Measurements from ENCODE around the gene IL18BP. TPM values are rescaled to one million over a fixed set of nuclear protein-coding genes. Genes with fewer than 3 reads are reported as not detected.

The IL18BP gene
- total RNA-seq, 2 donors from 2014 or later, result 3.1 to 9.6 TPM

DNA sequence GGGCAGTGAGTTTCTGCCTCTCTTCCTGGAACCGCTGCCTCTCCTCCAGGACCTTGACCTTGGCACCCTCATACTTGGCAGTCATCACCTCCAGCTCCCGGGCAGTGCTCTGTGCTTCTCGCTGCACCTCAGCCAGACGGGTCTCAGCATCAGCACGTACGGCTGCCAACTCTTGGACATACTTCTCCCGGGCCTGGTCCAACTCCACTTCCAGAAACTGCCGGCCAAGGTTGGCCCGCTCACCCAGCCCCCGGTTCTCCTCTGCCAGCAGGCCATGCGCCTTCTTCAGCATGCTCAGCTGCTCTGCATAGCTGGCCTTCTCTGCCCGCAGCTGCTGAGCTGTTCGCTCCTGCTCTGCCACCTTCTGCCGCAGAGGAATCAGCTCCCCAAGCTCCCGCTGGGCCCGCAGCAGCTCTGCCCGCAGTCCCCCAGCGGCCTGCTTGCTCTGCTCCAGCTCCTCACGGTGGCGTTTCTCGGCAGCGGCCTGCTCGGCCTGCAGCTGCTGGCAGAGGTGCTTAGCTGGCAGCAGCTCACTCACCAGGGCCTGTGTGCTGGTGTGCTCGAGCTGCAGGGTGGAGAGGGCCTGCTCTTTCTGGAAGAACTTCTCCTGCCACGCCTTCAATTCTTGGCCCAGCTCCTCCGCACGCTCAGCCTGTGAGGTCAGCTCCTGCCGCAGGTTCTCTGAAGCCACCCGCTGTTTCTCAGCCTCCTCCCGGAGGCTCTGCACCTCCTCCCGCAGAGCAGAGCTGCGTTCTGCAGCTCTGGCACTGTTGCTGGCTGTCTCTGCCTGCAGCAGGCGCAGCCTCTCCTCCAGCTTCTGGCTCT lies 14.4 kb downstream of the IL18BP start:
- H3K4me3 ChIP-seq, result no peak overlapping the region
- WGBS, 2 donors, result 42 to 54% methylated on average over 13 to 33 of the region's 33 CpGs
- DNase-seq (peak; percentile 59 to 80 (median 71)), ATAC-seq (peak; percentile 77)
- peak overlapping the region in 2 of 4 donors; percentile 41 to 53 for H3K27ac ChIP-seq
- TF ChIP-seq CTCF (IDR thresholded peaks at IDR 0.05) (no peak), POLR2A (IDR thresholded peaks at IDR 0.05) (no peak)
- H3K4me1 ChIP-seq, result peaks cover 18% of the 10 kb centered on the region
- H3K9me3 ChIP-seq, result no peaks in the 10 kb centered on the region
- H3K27me3 ChIP-seq, result no peaks in the 10 kb centered on the region
- H3K36me3 ChIP-seq (replicated peaks in 1 of 2; ENCODE audit: insufficient read depth in 1 of 2, low read depth in 2 of 2), result peaks cover 37 to 63% of the 10 kb centered on the region in 2 donors
- intact Hi-C loops (cut with DNase I), result no loop called here

- Histone ChIP-seq H3K9me3 (no peaks in the 10 kb centered on the region), H3K27ac (no peak overlapping the region), H3K36me3 (replicated peaks in 1 of 2; ENCODE audit: insufficient read depth in 1 of 2, low read depth in 2 of 2) (peaks cover 32 to 64% of the 10 kb centered on the region in 2 donors), H3K4me1 (peaks cover 18% of the 10 kb centered on the region), H3K4me3 (no peak overlapping the region), H3K27me3 (no peaks in the 10 kb centered on the region)
- no peak for ATAC-seq
- no peak for DNase-seq
- intact Hi-C loops (cut with DNase I), result no loop called here
- no peak for TF ChIP-seq CTCF (IDR thresholded peaks at IDR 0.05)
- TF ChIP-seq POLR2A (IDR thresholded peaks at IDR 0.05), result no peak
- whole genome bisulfite sequencing, 2 donors, result 83 to 93% methylated on average over 35 to 37 of the region's 38 CpGs
Measured at GRCh38 chr11:72013765-72014711, 15.3 kb downstream of the IL18BP start.

- intact Hi-C loops (cut with DNase I), result no loop called here
- 87 to 92% methylated on average over 15 to 16 of the region's 16 CpGs for WGBS, 2 donors
Measured at GRCh38 chr11:72014761-72015320, 16.1 kb downstream of the IL18BP start.

More at GRCh38 chr11:72014761-72015320, 16.1 kb downstream of the IL18BP start:
- ATAC-seq (no peak), DNase-seq (no peak)
- Histone ChIP-seq H3K36me3 (replicated peaks in 1 of 2; ENCODE audit: insufficient read depth in 1 of 2, low read depth in 2 of 2) (peaks cover 39 to 68% of the 10 kb centered on the region in 2 donors), H3K4me3 (no peak overlapping the region), H3K27me3 (no peaks in the 10 kb centered on the region), H3K27ac (no peak overlapping the region), H3K9me3 (no peaks in the 10 kb centered on the region), H3K4me1 (peaks cover 18% of the 10 kb centered on the region)
- TF ChIP-seq CTCF (IDR thresholded peaks at IDR 0.05) (no peak), POLR2A (IDR thresholded peaks at IDR 0.05) (no peak)
